Measurements from ENCODE around the gene GALNT1.

GALNT1 gene

GRCh38 chr18:35641916-35642315, 60.4 kb downstream of the GALNT1 start:
- DNase-seq (ENCODE audit: low read depth): no peak
- no peak overlapping the region for H3K4me3 ChIP-seq (ENCODE audit: low read depth, low read length)
- no peak for TF ChIP-seq CTCF (IDR thresholded peaks at IDR 0.05; ENCODE audit: low read depth, low read length, missing control alignments)

- TF ChIP-seq CTCF (IDR thresholded peaks at IDR 0.05; ENCODE audit: low read depth, low read length, missing control alignments): no peak
- no peak overlapping the region for H3K4me3 ChIP-seq (ENCODE audit: low read depth, low read length)
- no peak for DNase-seq (ENCODE audit: low read depth)
Observed at GRCh38 chr18:35642802-35643201, 61.3 kb downstream of the GALNT1 start.

- no peak for TF ChIP-seq CTCF (IDR thresholded peaks at IDR 0.05; ENCODE audit: low read depth, low read length, missing control alignments)
- H3K4me3 ChIP-seq (ENCODE audit: low read depth, low read length): no peak overlapping the region
- DNase-seq (ENCODE audit: low read depth): no peak
Observed at GRCh38 chr18:35646449-35646848, 64.9 kb downstream of the GALNT1 start.

- no peak for DNase-seq (ENCODE audit: low read depth)
- no peak for TF ChIP-seq CTCF (IDR thresholded peaks at IDR 0.05; ENCODE audit: low read depth, low read length, missing control alignments)
Observed at GRCh38 chr18:35653392-35654135, 72.0 kb downstream of the GALNT1 start.

GRCh38 chr18:35658112-35658511, 76.6 kb downstream of the GALNT1 start:
- no peak overlapping the region for H3K4me3 ChIP-seq (ENCODE audit: low read depth, low read length)
- TF ChIP-seq CTCF (IDR thresholded peaks at IDR 0.05; ENCODE audit: low read depth, low read length, missing control alignments): no peak
- DNase-seq (ENCODE audit: low read depth): no peak

More at GRCh38 chr18:35653392-35654135, 72.0 kb downstream of the GALNT1 start:
- no peak overlapping the region for H3K4me3 ChIP-seq (ENCODE audit: low read depth, low read length)

- no peak for DNase-seq (ENCODE audit: low read depth)
- no peak overlapping the region for H3K4me3 ChIP-seq (ENCODE audit: low read depth, low read length)
- TF ChIP-seq CTCF (IDR thresholded peaks at IDR 0.05; ENCODE audit: low read depth, low read length, missing control alignments): no peak
Observed at GRCh38 chr18:35661483-35662146, 80.1 kb downstream of the GALNT1 start.

Data from GM12864 (cell line).